PC-9 (cell line): ENCODE measurements around the gene MYO16. TPM values are rescaled to one million over a fixed set of nuclear protein-coding genes. Genes with fewer than 3 reads are reported as not detected.

ENCODE experiments used
- BruUV-seq: library from RNA; stranded (reverse); fragments of 400-500 nt; replicated peaks from 2 replicates; lab custom pipeline; 2021; lab: Mats Ljungman, UMichigan
- CTCF ChIA-PET: fragments of 300-600 bp; sonication (Branson Sonifier 250); formaldehyde crosslinking; loops from one replicate; lab custom pipeline; 2022; ENCODE audit warnings: antibody characterized with exemption; lab: Charles Lee
- POLR2A ChIA-PET: fragments of 300-600 bp; sonication (Branson Sonifier 250); formaldehyde crosslinking; loops from one replicate; lab custom pipeline; 2022; ENCODE audit warnings: antibody characterized with exemption; ENCODE audit not compliant: unreplicated experiment; lab: Charles Lee
- DNase-seq, 2 experiments: peaks; one replicate each; pipeline versions ENCODE4 v3.0.0 to v3.0.0-alpha.2; 2015 to 2022; ENCODE audit warnings: mixed read lengths in 1 of 2
- H2AFZ ChIP-seq: fragments of 200-600 bp; sonication (generic); 2 replicates; pipeline ENCODE4 v1.8.1; 2017; ENCODE audit warnings: antibody characterized with exemption
- H3F3A ChIP-seq: fragments of 200-600 bp; sonication (generic); 2 replicates; pipeline ENCODE4 v1.8.1; 2017; ENCODE audit warnings: antibody characterized with exemption, mild to moderate bottlenecking, low read depth; ENCODE audit not compliant: insufficient read depth
- H3K27ac ChIP-seq: fragments of 200-600 bp; sonication (generic); 2 replicates; pipeline ENCODE4 v1.6.1; 2016; ENCODE audit warnings: mixed run types
- H3K27me3 ChIP-seq: fragments of 200-600 bp; sonication (generic); 2 replicates; pipeline ENCODE4 v1.6.1; 2016; ENCODE audit warnings: low read depth, mixed run types; ENCODE audit not compliant: insufficient read depth
- H3K36me3 ChIP-seq: fragments of 200-600 bp; sonication (generic); 2 replicates; pipeline ENCODE4 v1.6.1; 2016; ENCODE audit warnings: low read depth, mixed run types
- H3K4me1 ChIP-seq: fragments of 200-600 bp; sonication (generic); replicated peaks from 2 replicates; pipeline ENCODE4 v1.6.1; 2016; ENCODE audit warnings: mixed run types; ENCODE audit not compliant: insufficient read depth
- H3K4me2 ChIP-seq: fragments of 200-600 bp; sonication (generic); 2 replicates; pipeline ENCODE4 v1.6.1; 2017; ENCODE audit warnings: mixed run types
- H3K4me3 ChIP-seq: fragments of 200-600 bp; sonication (generic); 2 replicates; pipeline ENCODE4 v1.6.1; 2016; ENCODE audit warnings: mixed run types
- H3K79me2 ChIP-seq: fragments of 200-600 bp; sonication (generic); 2 replicates; pipeline ENCODE4 v1.6.1; 2017; ENCODE audit warnings: low read depth, mixed run types
- H3K9me2 ChIP-seq: fragments of 200-600 bp; sonication (generic); 2 replicates; pipeline ENCODE4 v1.8.1; 2017; ENCODE audit warnings: mild to moderate bottlenecking; ENCODE audit not compliant: insufficient read depth
- H3K9me3 ChIP-seq: fragments of 200-600 bp; sonication (generic); 2 replicates; pipeline ENCODE4 v1.8.1; 2016; ENCODE audit warnings: low read depth; ENCODE audit not compliant: insufficient read depth
- H4K20me1 ChIP-seq: fragments of 200-600 bp; sonication (generic); 2 replicates; pipeline ENCODE4 v1.8.1; 2017; ENCODE audit not compliant: insufficient read depth
- CTCF ChIP-seq: fragments of 200-600 bp; sonication (generic); conservative IDR thresholded peaks from 2 replicates; pipeline ENCODE4 v1.6.1; 2017; ENCODE audit warnings: mixed run types, antibody characterized with exemption, mild to moderate bottlenecking, moderate library complexity
- EZH2 ChIP-seq: fragments of 200-600 bp; sonication (generic); IDR thresholded peaks from 2 replicates; pipeline ENCODE4 v1.8.0; 2017; ENCODE audit warnings: antibody characterized with exemption, low read depth
- intact Hi-C: fragments of 100-400 bp; cut with micrococcal nuclease; formaldehyde crosslinking; loops from one replicate; pipeline ENCODE4 v1.10.0; 2022; ENCODE audit not compliant: unreplicated experiment
- total RNA-seq: library from RNA; stranded (reverse); gene quantifications from 2 replicates; pipeline ENCODE4 v1.2.3, GENCODE V29; 2021

The MYO16 gene
- total RNA-seq, 1 experiment from 2014 or later, result 0.59 TPM

GRCh38 chr13:108922108-108922507 lies 292.7 kb downstream of the MYO16 start:
- Histone ChIP-seq H3K79me2 (no peaks in the 10 kb centered on the region), H3K36me3 (no peaks in the 10 kb centered on the region), H3K27ac (no peak overlapping the region), H4K20me1 (no peaks in the 10 kb centered on the region), H3K4me2 (no peak overlapping the region), H3K27me3 (no peaks in the 10 kb centered on the region), H3K4me3 (no peak overlapping the region), H2AFZ (no peak overlapping the region), H3K4me1 (peaks cover 16% of the 10 kb centered on the region), H3F3A (peaks cover 10% of the 10 kb centered on the region), H3K9me3 (no peaks in the 10 kb centered on the region; the same call in 1 of the 2 replicates), H3K9me2 (no peaks in the 10 kb centered on the region; the same call in 1 of the 2 replicates)
- CTCF ChIA-PET, result interaction anchor here (0.5 kb wide), 1 partner anchor 947 kb away, joined by 4 read pairs; no protein-coding TSS in a partner anchor
- TF ChIP-seq EZH2, result no peak
- no peak for TF ChIP-seq CTCF
- POLR2A ChIA-PET, result no interaction called here
- no peak for DNase-seq
- no TSS peak for BruUV-seq
- intact Hi-C loops, result no loop called here

GRCh38 chr13:108923386-108924047 lies 294.1 kb downstream of the MYO16 start:
- BruUV-seq, result no TSS peak
- CTCF ChIA-PET, result no interaction called here
- Histone ChIP-seq H2AFZ (no peak overlapping the region), H3K9me3 (no peaks in the 10 kb centered on the region; the same call in 1 of the 2 replicates), H4K20me1 (no peaks in the 10 kb centered on the region), H3F3A (peaks cover 10% of the 10 kb centered on the region), H3K36me3 (no peaks in the 10 kb centered on the region), H3K4me2 (no peak overlapping the region), H3K9me2 (no peaks in the 10 kb centered on the region; the same call in 1 of the 2 replicates), H3K27me3 (no peaks in the 10 kb centered on the region), H3K79me2 (no peaks in the 10 kb centered on the region), H3K27ac (no peak overlapping the region), H3K4me3 (no peak overlapping the region), H3K4me1 (peaks cover 15% of the 10 kb centered on the region)
- intact Hi-C loops, result no loop called here
- POLR2A ChIA-PET, result interaction anchor here (0.6 kb wide), 1 partner anchor 928 kb away, joined by 4 read pairs; no protein-coding TSS in a partner anchor
- DNase-seq, result no peak
- TF ChIP-seq CTCF (no peak), EZH2 (no peak)

GRCh38 chr13:108924134-108924533 lies 294.7 kb downstream of the MYO16 start:
- H3K9me2 ChIP-seq, result no peaks in the 10 kb centered on the region; the same call in 1 of the 2 replicates
- no peak overlapping the region for H2AFZ ChIP-seq
- ChIA-PET POLR2A (interaction anchor here (0.6 kb wide), 1 partner anchor 927 kb away, joined by 4 read pairs; no protein-coding TSS in a partner anchor), CTCF (no interaction called here)
- no peak overlapping the region for H3K27ac ChIP-seq
- H3K9me3 ChIP-seq, result no peaks in the 10 kb centered on the region; the same call in 1 of the 2 replicates
- H4K20me1 ChIP-seq, result no peaks in the 10 kb centered on the region
- H3K27me3 ChIP-seq, result no peaks in the 10 kb centered on the region
- intact Hi-C loops, result no loop called here
- no peak overlapping the region for H3K4me2 ChIP-seq
- BruUV-seq, result no TSS peak
- peaks cover 11% of the 10 kb centered on the region for H3K4me1 ChIP-seq
- no peak for DNase-seq
- H3K79me2 ChIP-seq, result no peaks in the 10 kb centered on the region
- H3F3A ChIP-seq, result peaks cover 4% of the 10 kb centered on the region
- TF ChIP-seq CTCF, result no peak
- TF ChIP-seq EZH2, result no peak
- H3K36me3 ChIP-seq, result no peaks in the 10 kb centered on the region
- H3K4me3 ChIP-seq, result no peak overlapping the region
